NCI-H69 (cell line): ENCODE data around the gene CCDC80.

Experiments
- DNase-seq: peaks from one replicate; lab custom pipeline; 2025; lab: John Stamatoyannopoulos, UW

The CCDC80 gene

DNA sequence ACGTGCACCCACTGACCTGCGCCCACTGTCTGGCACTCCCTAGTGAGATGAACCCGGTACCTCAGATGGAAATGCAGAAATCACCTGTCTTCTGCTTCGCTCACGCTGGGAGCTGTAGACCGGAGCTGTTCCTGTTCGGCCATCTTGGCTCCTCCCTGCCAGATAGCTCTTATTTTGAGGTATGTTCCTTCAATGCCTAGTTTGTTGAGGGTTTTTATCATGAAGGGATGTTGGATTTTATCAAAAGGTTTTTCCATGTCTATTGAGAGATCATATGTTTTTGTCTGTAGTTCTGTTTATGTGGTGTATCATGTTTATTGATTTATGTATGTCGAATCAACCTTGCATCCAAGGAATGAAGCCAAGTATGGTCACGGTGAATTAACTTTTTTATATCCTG is 24.1 kb upstream of the CCDC80 start:
- peak; percentile 36 for DNase-seq

DNA sequence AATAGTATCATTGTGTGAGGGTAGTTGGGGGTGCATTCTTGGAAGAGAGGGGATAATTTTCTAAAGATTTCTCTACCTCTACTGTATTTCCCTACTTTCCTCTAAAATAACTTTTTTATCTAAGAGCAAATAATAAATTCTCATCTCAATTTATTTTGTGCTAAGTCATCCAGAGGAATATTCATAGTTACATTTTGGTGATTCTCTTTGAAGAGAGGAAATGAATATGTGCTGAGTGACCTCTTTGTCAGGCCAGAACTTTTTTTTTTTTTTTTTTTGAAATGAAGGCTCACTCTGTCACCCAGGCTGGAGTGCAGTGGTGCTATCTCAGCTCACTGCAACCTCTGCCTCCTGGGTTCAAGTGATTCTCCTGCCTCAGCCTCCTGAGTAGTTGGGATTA is 15.1 kb upstream of the CCDC80 start:
- no peak for DNase-seq

DNA sequence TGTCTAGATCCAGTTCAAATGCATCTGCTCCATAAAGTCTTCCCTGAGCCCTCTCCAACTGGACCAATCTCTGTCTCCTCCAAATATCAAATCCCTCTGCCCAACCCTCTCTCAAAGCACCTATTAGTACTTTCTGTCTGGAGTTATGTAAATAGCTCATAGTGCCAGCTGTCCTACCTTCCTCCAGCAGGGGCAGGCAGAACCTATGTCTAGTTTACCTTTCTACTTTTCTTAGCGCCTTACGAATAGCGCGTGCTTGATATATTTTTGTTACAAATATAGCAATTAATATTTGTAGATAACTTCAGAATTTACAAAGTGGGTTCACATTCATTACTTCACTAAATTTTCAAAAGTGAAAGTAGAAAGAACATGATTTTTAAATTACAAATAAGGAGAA is 14.0 kb upstream of the CCDC80 start:
- DNase-seq = peak; percentile 26

DNA sequence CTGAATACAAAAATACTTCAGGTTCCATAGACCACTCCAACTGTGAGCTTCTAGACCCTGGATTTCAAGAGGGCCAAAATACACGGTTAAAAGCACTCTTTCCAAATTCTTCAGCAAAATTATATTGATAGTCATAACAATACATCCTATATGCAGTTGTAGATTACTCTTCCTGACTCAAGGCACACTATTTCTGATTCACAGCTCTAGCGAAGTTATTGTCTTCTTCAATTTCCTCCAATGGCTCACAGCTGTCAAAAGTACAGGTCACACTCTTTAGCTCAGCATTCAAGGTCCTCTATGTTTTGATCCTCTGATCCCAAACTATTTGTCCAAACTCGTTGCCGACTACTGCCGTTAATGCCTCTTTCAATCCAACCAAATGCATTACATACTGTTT is 13.5 kb upstream of the CCDC80 start:
- no peak for DNase-seq

DNA sequence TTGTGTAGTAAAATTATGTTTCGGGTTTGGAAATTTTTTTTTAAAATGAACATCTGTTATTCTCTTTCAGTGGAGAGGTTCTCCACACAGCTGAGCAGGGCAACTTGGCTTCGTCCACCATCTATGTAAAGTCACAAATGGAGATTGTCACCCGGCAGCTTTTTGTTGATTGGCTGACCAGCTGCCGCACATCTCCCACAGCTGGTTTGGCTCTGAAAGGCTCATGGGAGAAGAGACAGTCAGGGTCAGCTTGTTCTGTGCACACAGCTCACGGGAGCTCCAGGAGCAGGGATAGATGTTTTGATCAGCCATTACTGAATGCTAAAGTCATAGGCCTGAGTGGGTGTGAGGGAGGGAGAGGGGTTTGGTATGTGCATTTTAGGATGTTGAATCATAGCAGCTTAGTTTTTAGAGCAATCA is 12.9 kb upstream of the CCDC80 start:
- DNase-seq = no peak

DNA sequence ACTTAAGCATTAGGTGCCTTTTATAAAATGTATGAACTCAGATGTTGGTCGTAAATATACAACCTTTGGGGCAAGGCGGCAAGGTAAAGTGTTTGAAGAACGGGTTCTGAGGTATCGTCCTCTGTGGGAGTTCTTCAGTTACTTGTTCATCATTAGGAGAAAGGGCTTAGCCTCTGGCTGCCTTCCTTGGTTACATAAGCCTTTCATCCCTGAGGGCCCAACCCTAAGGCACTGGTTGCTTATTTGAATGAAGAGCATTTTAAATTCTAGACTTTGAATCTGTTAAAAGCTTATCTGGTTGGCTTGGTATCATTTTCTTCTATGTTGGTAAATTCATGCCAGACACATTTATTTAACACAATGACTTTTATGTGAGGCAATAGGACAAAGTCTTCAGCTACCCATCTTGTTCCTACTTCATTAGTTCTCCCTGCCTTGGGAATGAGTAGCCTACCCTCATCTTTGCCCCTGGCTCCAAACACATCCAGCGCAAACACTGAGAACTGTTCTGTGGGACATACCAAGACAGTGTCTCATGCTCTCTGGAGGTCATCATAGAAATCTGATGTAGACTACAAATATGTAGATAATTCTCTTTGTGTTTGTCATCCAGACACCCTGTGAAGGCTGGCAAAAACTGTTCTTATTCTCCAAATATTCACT is 12.4 kb upstream of the CCDC80 start:
- no peak for DNase-seq

DNA sequence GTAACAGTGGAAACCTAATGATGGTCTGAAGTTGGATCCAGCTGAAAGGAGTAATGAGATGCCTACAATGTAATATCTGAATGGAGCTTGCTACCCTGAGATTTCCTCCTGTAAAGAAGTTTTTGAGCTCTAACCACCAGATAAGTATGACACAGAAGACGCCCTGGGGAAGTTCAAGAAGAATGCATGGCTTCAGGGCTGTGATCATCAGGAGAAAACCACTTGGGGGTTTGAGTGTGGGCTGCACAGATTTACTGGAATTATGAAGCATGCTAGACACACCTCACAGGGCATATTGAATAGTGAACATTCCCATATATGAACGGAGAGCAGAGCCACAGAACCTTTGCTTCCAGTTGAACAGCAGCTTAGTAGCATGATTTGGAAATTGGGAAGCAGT is 10.6 kb upstream of the CCDC80 start:
- no peak for DNase-seq

DNA sequence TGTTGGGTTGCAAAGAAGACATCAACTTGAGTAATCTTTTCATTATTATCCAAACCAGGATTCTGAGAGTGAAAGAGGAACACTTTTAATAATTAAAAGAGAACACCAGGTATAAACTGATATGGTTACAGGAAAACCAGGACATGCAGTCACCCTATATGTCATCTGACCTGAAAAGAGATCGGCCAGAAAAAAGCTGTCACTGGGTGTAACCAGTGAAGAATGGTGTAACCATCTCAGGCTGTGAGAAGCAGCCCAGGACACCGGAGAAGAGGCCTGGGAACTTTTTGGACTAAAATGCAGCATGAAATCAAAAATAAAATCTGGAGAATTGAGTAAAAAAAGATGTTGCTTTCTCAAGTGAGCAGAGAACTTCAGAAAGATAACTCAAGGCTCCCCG is 10.1 kb upstream of the CCDC80 start:
- no peak for DNase-seq

DNA sequence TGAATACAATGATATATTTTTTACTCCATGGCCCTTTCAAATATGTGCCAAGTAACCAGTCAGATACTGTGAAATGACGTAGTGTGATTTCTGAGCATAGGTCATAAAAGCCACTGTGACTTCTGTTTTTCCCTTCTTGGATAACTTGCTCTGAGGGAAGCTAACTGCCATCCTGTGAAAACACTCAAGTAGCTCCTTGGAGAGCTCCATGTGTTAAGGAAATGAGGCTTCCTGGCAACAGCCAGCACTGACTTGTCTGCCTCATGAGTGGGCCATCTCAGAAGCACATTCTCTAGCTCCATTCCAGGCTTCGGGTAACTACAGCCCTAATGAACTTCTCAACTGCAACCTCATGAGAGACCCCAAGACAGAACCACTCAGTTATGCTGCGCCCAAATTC is 9.5 kb upstream of the CCDC80 start:
- DNase-seq = no peak

DNA sequence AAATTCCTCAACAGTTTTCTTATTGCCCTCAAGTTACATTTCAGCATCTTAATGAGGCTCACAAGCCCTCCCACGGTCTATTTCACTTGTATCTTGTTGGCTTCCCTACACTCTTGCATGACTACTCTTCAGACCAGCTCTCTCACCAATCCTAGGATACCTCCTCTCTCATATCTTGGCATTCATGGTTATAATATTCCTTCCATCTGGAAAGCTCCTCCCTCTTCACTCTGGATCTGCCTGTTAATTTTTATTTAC is 8.5 kb upstream of the CCDC80 start:
- DNase-seq = no peak

DNA sequence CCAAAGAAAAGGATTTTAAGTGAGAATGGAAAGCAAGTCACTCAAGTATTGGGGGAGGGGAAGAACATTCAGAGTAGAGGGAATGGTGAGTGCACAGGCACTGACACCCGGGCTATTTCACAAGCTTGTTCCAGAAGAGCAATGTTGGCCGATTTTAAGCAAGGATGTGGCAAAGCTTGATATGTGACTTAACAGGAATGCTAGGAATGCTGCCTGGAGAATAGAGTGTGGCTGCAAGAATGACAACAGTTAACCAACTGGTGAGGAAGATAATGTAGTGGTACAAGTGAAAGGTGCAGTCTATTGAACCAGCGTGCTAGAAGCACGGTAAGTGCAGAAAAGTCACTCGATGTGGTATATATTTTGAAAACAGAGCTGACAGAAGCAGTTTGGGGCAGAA is 6.2 kb upstream of the CCDC80 start:
- no peak for DNase-seq

DNA sequence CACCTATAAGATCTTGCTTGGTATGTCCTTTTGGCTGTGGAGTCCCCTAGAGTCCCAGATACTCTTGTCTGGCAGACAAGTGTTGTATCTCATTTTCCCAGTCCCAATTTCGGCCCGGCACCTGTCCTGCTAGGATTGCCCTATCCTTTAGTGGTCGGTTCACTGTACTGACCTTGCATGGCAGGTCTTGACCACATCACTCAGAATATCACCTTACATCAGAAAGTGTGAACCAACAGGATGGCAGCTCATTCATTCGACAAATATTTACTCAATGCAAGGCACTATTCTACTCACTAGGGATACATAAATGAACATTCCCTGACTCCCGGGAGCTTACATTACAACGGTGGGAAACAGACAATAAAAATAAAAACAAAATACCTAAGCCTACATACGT is 5.7 kb upstream of the CCDC80 start:
- DNase-seq = peak; percentile 35

DNA sequence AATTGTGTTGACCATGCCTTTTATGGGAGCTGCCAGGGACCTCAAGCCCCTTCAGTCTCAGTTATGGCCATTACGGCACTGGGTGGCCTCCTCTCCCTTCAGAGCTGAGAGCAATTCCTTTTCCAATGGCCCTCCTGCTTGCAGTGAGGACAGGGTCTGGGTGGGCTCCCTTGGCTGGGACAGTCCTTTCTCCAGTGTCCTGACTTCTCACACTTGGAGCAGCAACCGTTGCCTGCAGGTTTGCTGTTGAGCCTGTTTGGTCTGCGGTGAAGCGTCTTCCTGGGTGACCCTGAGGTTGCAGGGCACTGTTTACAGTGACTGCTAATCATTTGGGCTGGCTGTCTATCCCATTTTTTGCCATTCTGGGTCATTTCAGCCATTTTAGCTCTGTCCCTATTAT is 3.5 kb upstream of the CCDC80 start:
- DNase-seq = no peak

DNA sequence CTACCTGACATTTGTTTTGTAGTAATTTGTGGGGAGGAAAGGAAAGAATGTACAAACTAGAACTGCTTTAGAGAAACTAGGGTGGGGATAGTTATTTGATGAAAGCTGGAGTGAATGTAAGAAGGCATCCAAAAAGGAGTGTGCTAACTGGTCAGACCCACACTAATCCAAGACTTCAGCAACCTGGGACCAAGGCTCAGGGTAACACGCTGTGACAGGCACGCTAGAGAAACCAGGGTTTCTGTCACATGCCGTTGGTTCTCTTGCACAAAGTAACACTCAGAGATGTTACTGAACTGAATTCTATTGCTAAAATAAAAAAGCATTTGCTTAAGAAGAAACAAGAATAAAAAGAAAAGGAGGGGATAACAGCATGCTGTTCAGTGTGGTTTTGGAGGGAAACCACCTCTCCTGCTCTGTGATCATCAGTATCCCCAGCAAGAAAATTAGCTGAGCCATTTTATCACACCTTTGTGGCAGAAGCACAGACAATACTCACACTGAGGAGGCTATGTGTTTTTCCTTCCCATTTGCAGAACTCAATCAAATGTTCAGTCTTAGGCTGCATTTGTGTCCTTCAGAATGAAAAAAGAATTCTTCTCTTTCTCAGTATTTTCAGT is 2.8 kb upstream of the CCDC80 start:
- DNase-seq = no peak

DNA sequence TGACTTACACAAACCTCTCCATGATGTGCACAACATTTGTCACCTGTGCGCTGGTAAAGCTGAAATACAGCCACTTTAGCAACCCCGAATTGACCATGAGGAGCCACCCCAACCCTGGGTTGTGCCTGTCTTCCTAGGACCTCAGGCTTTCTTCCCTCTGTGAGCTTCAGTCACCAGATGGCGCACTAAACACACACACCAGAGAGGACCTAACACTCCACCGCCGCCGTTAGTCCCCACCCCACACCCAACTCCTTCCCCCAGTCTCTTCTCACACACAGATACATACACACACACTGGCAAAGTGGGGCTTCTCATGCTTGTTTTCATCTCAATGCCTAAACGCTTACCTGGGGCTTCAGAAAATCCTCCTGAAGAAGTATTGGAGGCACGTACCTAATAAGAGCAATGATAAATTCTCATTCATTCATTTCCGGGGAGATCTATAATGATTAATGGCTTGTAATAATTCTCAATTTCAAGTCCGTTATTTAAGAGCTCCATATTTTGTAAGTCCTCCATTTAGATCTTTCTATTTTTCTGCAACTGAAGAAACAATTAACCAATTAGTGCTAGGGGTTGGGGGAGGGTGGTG is 2.1 kb upstream of the CCDC80 start:
- DNase-seq = peak; percentile 85

DNA sequence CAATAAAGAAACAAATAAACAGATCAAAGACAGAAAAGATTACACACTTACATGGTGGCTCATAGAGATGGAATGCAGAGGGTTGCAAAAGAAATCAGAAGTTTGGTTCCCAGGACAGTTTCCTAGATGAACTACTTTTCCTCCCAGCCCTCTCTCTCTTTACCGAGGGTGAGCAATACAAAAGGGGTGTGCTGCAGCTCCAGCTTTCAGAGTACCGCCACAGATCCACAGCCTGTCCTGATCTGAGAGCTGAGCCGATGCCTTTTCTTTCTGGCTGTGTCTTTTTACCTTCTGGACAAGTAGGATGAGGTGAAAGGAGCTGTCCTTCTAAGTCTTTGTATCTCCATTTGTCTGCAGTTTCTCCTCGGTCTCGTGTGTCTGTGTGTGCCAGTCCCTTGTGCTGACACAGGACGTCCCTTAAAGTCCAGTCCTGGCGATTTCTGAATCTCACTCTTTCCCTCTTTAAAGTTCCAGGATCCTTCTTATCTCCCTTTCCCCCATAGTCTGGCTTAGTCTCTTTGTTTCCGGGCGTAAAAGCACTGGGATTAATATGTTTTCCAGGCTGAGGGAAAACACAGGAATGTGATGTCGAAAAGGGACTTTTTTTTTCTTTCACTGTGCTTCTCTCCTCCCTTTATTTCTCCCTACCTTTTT is 540 bp downstream of the CCDC80 start:
- DNase-seq = peak; percentile 22

DNA sequence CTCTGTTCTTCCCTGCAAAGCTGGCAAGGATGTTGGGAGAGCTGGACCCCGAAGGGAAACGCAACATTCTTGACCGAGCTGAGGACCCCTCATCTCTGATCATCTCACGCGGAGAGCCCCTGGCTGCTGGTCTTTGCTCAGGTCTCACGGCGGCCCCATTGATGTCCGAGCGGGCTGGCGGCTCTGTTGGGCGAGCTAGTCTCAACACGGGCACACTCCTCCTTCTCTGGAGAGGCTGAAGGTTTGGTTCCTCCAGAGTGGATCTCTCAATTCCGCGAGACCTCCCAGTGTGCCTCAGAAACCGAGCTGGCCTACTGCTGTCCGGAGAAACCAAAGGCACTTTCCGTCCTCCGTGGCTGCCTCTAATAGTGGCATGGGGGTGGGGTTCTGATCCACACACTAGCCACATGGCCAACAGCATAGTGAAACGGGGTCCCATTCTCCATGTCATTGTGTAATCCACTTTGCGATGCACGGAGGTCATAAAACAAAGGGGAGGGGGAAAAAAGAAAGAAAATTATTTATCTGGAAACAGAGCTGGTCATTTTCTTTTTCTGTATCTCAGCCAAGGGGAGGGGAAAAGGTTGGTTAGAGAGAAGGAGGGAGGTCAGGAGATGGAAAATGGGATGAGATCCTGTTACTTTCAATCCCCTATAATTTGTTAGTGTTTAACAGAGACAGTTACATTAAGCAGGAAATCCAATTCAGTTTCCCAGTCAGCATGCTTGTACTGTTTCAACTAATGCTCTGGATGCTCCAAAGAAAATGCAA is 1.3 kb downstream of the CCDC80 start:
- no peak for DNase-seq

DNA sequence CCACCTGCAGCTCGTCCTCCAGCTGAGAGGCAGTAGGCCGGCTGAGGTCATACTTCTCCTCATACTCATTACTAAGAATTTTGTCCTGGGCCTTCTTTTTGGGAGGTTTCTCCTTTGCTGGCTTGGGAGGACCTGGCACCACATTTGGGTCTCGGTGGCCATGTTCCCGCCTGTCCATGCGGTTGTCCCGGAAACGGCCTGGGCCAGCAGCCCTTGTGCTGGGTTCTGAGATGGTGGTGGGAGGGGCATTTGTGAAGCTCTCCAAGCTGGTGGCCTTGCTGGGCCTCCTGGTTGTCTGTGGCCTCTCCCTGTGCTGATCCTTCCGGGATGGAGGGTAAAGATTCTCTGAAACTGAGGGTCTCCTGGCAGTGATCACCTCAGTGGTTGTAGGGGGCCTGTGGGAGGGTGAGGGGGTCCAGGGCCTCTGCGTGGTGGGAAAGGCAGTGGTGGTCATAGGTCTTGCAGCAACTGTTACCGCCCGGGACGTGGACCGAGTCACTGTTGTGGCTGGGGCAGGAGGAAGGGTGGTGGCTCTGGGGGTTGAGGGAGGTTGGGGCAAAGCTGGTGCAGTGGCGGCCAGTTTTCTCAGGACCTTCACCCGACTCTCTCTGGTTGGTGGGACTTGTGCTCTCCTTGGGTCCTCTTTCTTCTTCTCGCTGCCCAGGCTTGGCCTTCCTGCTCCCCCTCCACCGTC is 2.5 kb downstream of the CCDC80 start:
- DNase-seq = no peak

DNA sequence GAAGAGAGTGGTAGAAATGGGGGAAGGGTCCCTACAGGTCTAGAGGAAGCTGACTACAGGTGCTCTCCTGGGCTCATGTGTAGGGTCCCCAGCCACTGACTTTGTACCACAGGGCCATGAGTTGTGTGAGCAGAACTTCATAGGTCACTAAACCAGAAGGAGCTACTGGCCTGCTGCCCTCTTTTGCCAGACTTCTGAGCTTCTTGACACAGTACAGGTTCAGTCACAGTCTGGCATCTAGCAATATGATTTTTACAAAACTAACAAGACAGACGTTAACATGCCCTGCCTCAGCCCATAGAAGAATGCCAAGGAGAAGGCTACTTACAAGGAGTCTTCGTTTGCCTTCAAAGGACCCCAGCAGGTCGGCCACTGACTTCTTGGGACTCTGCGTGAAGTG is 3.2 kb downstream of the CCDC80 start:
- DNase-seq = no peak

DNA sequence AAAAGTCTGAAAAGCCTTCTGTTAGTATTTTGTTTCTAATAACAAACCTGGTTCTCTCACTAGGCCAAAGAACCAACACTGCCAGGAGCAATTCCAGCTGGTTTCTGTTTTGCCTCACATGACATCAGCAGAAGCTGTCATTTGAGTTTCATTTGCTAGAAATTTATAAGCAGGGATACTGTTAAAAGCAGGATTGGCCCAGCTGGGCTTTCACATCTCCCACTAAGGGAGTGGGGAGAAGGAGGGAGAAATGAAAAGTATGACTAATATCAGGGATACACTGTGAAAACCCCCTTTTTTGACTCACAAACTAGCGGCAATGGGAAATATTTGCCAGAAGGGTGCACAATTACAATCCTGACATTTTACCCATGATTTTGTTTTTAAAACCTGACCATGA is 5.3 kb downstream of the CCDC80 start:
- DNase-seq = peak; percentile 21

DNA sequence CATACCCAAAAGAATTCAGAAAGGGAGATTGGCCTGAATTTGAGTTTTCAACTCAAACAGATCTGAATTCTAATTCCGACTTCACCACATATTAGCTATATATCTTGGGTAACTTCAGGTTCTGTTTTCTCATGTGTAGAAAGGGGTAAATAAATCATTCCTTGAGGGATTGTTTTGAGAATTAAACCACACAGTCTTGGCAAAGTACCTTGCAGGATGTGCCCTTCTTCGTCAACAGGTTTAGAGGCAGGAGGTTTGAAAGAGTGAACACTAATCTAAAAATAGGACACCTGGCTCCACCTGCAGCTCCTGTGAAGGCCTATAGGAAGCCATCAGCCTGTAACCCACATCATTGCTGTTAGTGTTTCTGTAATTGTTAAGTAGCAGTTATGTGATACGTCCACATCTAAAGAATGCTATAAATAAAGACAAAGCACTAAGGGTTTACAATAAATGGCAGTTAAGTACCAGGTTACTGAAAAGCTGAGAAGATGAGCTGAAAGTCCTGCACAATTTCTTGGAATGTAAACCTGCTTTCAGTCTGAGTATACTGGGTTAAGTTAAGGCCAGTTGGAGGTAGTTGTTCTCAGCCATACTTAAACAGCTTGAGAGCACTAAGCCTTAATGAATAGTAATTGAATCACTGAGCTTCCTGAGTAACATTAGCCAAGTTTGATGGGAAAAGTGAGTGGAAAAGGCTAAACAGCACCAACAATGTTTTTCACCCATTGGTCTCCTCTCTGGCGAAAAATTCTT is 6.0 kb downstream of the CCDC80 start:
- DNase-seq = peak; percentile 64
